Spleen (tissue), 11 donors: Measurements from ENCODE around the gene CYP17A1. TPM values are rescaled to one million over a fixed set of nuclear protein-coding genes. Genes with fewer than 3 reads are reported as not detected.
"Not testable (repeated sequence)": the region's sequence is repeated elsewhere in the genome, so short reads cannot be mapped to it uniquely, and the experiment has no call there.

Experiments used
- DNase-seq: peaks from one replicate; pipeline ENCODE4 v3.0.0-alpha.2; 2020
- H3K27ac ChIP-seq, 8 donors: fragments of 200-600 bp; sonication (generic) in 7 of 8; 1 replicate in 4 of 8; 2 replicates in 4 of 8; pipeline versions ENCODE4 v1.5.0 to v1.8.0; 2016 to 2021; ENCODE audit warnings: inconsistent platforms in 4 of 8, mild to moderate bottlenecking in 4 of 8, moderate library complexity in 1 of 8
- H3K27me3 ChIP-seq, 7 donors: fragments of 200-600 bp; sonication (generic) in 6 of 7; replicated peaks in 1 of 7; 1 replicate in 4 of 7; 2 replicates in 3 of 7; pipeline versions ENCODE4 v1.5.0 to v1.8.0; 2016 to 2021; ENCODE audit warnings: inconsistent platforms in 3 of 7, mild to moderate bottlenecking in 1 of 7
- H3K36me3 ChIP-seq, 6 donors: fragments of 200-600 bp; sonication (generic) in 5 of 6; 1 replicate in 4 of 6; 2 replicates in 2 of 6; pipeline versions ENCODE4 v1.5.0 to v1.8.0; 2016 to 2021; ENCODE audit warnings: inconsistent platforms in 2 of 6
- H3K4me1 ChIP-seq, 6 donors: fragments of 200-600 bp; sonication (generic) in 5 of 6; 1 replicate in 3 of 6; 2 replicates in 3 of 6; pipeline versions ENCODE4 v1.5.0 to v1.8.0; 2016 to 2021; ENCODE audit warnings: inconsistent platforms in 3 of 6
- H3K4me3 ChIP-seq, 8 donors: fragments of 200-600 bp; sonication (generic) in 7 of 8; 1 replicate in 4 of 8; 2 replicates in 4 of 8; pipeline versions ENCODE4 v1.5.0 to v1.8.0; 2016 to 2021; ENCODE audit warnings: inconsistent platforms in 4 of 8, mild to moderate bottlenecking in 4 of 8, moderate library complexity in 2 of 8
- H3K9me3 ChIP-seq, 8 donors: fragments of 200-600 bp; sonication (generic) in 7 of 8; 1 replicate in 4 of 8; 2 replicates in 4 of 8; pipeline versions ENCODE4 v1.5.0 to v1.8.0; 2016 to 2021; ENCODE audit warnings: inconsistent platforms in 4 of 8
- CTCF ChIP-seq, 11 experiments: fragments of 200-600 bp in 7 of 11; fragments of 450-650 bp in 4 of 11; sonication (generic) in 4 of 11; IDR thresholded peaks in 8 of 11; conservative IDR thresholded peaks in 3 of 11; 1 replicate in 7 of 11; 2 replicates in 4 of 11; pipeline versions ENCODE4 v1.4.0 to v1.8.0; 2016 to 2021; ENCODE audit warnings: antibody characterized with exemption in 11 of 11, inconsistent platforms in 4 of 11, mild to moderate bottlenecking in 1 of 11
- POLR2A ChIP-seq, 3 donors: fragments of 450-650 bp; IDR thresholded peaks; one replicate each; pipeline ENCODE4 v1.5.1; 2017; ENCODE audit warnings: antibody characterized with exemption in 3 of 3, mild to moderate bottlenecking in 1 of 3
- POLR2AphosphoS5 ChIP-seq, 3 donors: sonication (generic); formaldehyde crosslinking; IDR thresholded peaks; one replicate each; pipeline ENCODE4 v1.5.1; 2017; ENCODE audit warnings: antibody characterized with exemption in 3 of 3
- WGBS, 5 donors: extraction: QIAGEN DNeasy Blood & Tissue Kit in 3 of 5; methylation state at CpG; one replicate each; pipeline versions ENCODE4 v1.1.5 to v1.1.7; 2013 to 2018; 5-methylcytosine and 5-hydroxymethylcytosine counted together
- intact Hi-C: fragments of 100-400 bp; cut with DNase I; formaldehyde crosslinking; loops from one replicate; pipeline ENCODE4 v1.15.0; 2023; ENCODE audit warnings: low total_unique reads
- polyA plus RNA-seq, 3 donors: library from polyadenylated mRNA; stranded (reverse); fragments of 200-250 nt; gene quantifications; one replicate each; pipeline ENCODE4 v1.2.1, GENCODE V29; 2013
- total RNA-seq, 7 donors: library from RNA; depleted of rRNA in 3 of 7; stranded (reverse); fragments of >200 nt in 3 of 7; fragmentation: NEBNext Ultra II Directional in 4 of 7; extraction: Animal tissue kit (Norgen Biotek cat#: 25700) in 4 of 7; gene quantifications; one replicate each; pipeline versions ENCODE4 v1.1.0 to v1.2.1, GENCODE V29; 2016 to 2021
- donor health status: healthy with polysubstance abuse.
- donor health status: DM: no; HTN: no; CAD: no; lungs with moderate emphysema.
- donor health status: DM: no; HTN: no; CAD: no.
- donor health status: Bipolar disorder and iron deficiency.
- donor health status: healthy.
- donor health status: DM: no; HTN: no; CAD: no.
- donor health status: DM: yes; HTN: yes; CAD: no.

Gene CYP17A1
- total and polyA plus RNA-seq, 10 donors, result 0.20 to 1.0 (median 0.30) TPM; not detected in 7

GRCh38 chr10:102826148-102826796 lies 10.9 kb downstream of the CYP17A1 start:
- whole genome bisulfite sequencing, 5 donors, result 88 to 96% (median 94%) methylated on average over 9 of the region's 9 CpGs
- no peaks in the 10 kb centered on the region for H3K4me1 ChIP-seq
- H3K27me3 ChIP-seq, result peaks cover 0 to 3% (median 0%) of the 10 kb centered on the region in 7 donors
- H3K4me3 ChIP-seq, result no peak overlapping the region
- no peak for DNase-seq
- H3K9me3 ChIP-seq, result no peaks in the 10 kb centered on the region
- H3K27ac ChIP-seq, result no peak overlapping the region
- intact Hi-C loops, result no loop called here
- TF ChIP-seq POLR2A (IDR thresholded peaks at IDR 0.05), result no peak
- TF ChIP-seq POLR2AphosphoS5 (IDR thresholded peaks at IDR 0.05), result no peak
- TF ChIP-seq CTCF (IDR thresholded peaks at IDR 0.05 in 8 of 11, conservative IDR thresholded peaks at IDR 0.05 in 3 of 11), result no peak
- no peaks in the 10 kb centered on the region for H3K36me3 ChIP-seq

- Histone ChIP-seq H3K9me3 (no peaks in the 10 kb centered on the region), H3K36me3 (no peaks in the 10 kb centered on the region), H3K27me3 (peaks cover 0 to 3% (median 0%) of the 10 kb centered on the region in 7 donors), H3K4me3 (no peak overlapping the region), H3K4me1 (peaks cover 0 to 3% (median 0%) of the 10 kb centered on the region in 6 donors), H3K27ac (no peak overlapping the region)
- TF ChIP-seq POLR2AphosphoS5 (IDR thresholded peaks at IDR 0.05), result no peak
- no peak for TF ChIP-seq CTCF (IDR thresholded peaks at IDR 0.05 in 8 of 11, conservative IDR thresholded peaks at IDR 0.05 in 3 of 11)
- TF ChIP-seq POLR2A (IDR thresholded peaks at IDR 0.05), result no peak
- DNase-seq, result no peak
- intact Hi-C loops, result no loop called here
- 84 to 97% (median 94%) methylated on average over 4 of the region's 4 CpGs for WGBS, 5 donors
These were observed 12.5 kb downstream of the CYP17A1 start for GRCh38 chr10:102824664-102825063.

- Histone ChIP-seq H3K27me3 (no peaks in the 10 kb centered on the region), H3K9me3 (no peaks in the 10 kb centered on the region), H3K4me3 (no peak overlapping the region), H3K4me1 (peaks cover 0 to 27% (median 0%) of the 10 kb centered on the region in 6 donors), H3K27ac (no peak overlapping the region), H3K36me3 (no peaks in the 10 kb centered on the region)
- DNase-seq, result no peak
- intact Hi-C loops, result no loop called here
- 88 to 97% (median 95%) methylated on average over 12 of the region's 12 CpGs for WGBS, 5 donors
- TF ChIP-seq POLR2AphosphoS5 (IDR thresholded peaks at IDR 0.05), result peak in 2 of 3 donors; percentile 9 to 29
- no peak for TF ChIP-seq CTCF (IDR thresholded peaks at IDR 0.05 in 8 of 11, conservative IDR thresholded peaks at IDR 0.05 in 3 of 11)
- TF ChIP-seq POLR2A (IDR thresholded peaks at IDR 0.05), result no peak
These were observed 15.0 kb downstream of the CYP17A1 start for GRCh38 chr10:102822222-102822621.

GRCh38 chr10:102820008-102820407 lies 17.2 kb downstream of the CYP17A1 start:
- WGBS, 5 donors, result 93 to 100% (median 98%) methylated on average over 5 of the region's 5 CpGs
- H3K36me3 ChIP-seq, H3K27me3 ChIP-seq, H3K9me3 ChIP-seq, DNase-seq, intact Hi-C loops, H3K4me3 ChIP-seq: not testable (repeated sequence)
- Histone ChIP-seq H3K27ac (peak overlapping the region in 3 of 8 donors; percentile 86 to 88 (median 86)), H3K4me1 (peaks cover 8 to 49% (median 19%) of the 10 kb centered on the region in 6 donors)
